ENCODE results near the gene TMEM69.
A peak's percentile ranks its signal among the peaks of the same experiment; 100 is the strongest.
"Not testable (repeated sequence)": the region's sequence is repeated elsewhere in the genome, so short reads cannot be mapped to it uniquely, and the experiment has no call there.

TMEM69 gene

DNA sequence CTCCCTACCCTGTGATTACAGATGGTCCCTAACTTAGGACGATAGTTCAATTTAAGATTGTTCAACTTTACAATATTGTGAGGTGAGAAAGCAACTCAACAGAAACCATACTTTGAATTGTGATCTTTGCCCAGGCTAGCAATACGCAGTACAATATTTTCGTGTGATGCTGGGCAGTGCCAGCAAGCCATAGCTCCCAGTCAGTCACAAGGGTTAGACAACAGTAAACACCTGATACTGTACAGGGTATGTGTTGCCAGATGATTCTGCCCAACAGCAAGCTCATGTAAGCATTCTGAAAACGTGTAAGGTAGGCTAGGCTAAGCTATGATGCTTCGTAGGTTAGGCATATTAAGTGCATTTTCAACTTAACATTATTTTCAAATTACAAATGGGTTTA is 13.5 kb upstream of the TMEM69 start:
- TF ChIP-seq POLR2AphosphoS5 (IDR thresholded peaks at IDR 0.05; ENCODE audit: low read depth, low read length) (no peak), SPI1 (IDR thresholded peaks at IDR 0.05; ENCODE audit: low read depth, low read length) (no peak), POU2F2 (IDR thresholded peaks at IDR 0.05; ENCODE audit: low read depth, low read length) (no peak)
- DNase-seq (ENCODE audit: insufficient read length, low spot score) (no peak), FAIRE-seq (peak; percentile 83)

DNA sequence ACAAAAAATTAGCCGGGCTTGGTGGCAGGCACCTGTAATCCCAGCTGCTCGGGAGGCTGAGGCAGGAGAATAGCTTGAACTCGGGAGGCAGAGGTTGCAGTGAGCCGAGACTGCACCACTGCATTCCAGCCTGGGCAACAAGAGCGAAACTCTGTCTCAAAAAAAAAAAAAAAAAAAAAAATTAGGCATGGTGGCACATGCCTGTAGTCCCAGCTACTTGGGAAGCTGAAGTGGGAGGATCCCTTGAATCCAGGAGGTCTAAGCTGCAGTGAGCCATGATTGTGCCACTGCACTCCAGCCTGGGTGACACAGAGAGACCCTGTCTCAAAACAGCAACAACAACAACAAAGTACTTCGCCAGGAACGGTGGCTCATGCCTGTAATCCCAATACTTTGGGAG is 11.4 kb upstream of the TMEM69 start:
- DNase-seq (ENCODE audit: insufficient read length, low spot score); FAIRE-seq: not testable (repeated sequence)

DNA sequence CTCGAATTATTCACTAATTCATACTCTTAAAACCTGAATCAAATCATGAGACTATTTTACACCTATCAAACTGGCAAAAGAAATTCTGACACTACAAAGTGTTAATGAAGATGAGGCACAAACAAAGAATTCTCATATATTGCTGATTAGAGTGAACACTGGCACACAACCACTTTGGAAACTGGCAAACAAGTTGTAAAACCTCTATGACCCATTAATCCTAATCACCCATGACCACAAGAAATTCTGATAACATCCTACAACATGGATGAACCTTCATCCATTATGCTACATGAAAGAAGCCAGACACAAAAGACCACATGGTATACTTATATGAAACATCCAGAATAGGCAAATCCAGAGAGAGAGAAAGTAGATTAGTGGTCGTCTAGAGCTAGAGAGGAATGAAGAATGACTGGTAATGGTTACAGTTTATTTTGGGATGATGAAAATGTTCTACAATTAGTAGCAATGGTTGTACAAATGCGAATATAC is 10.2 kb upstream of the TMEM69 start:
- peak; percentile 31 for FAIRE-seq
- no peak for DNase-seq (ENCODE audit: insufficient read length, low spot score)

DNA sequence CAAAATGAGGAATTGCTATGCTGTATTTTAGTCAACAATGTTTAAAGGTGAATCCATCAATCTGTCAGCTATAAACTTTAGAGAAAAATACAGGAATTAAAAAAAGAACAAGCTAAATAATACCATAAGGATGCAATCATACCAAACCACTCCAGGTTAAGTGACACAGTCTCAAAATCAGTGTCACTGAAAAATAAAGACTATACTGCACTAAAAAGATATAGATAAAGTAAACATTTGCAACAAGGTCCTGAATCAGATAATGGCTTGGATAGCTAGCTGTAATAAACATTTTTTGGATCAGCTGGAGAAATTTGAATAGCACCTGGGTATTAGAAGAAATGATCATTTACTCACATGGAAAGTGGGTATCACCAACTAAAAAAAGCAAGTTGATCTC is 9.5 kb upstream of the TMEM69 start:
- no peak for TF ChIP-seq POLR2A (IDR thresholded peaks at IDR 0.05; ENCODE audit: low read depth, low read length)
- TF ChIP-seq POLR2AphosphoS5 (IDR thresholded peaks at IDR 0.05; ENCODE audit: low read depth, low read length) = no peak
- no peak for TF ChIP-seq PAX5 (IDR thresholded peaks at IDR 0.05; ENCODE audit: insufficient read depth, low read length, severe bottlenecking)
- no peak for TF ChIP-seq SPI1 (IDR thresholded peaks at IDR 0.05; ENCODE audit: low read depth, low read length)
- no peak for TF ChIP-seq POU2F2 (IDR thresholded peaks at IDR 0.05; ENCODE audit: low read depth, low read length)
- TF ChIP-seq TAF1 (IDR thresholded peaks at IDR 0.05; ENCODE audit: low read depth, low read length) = no peak
- no peak for FAIRE-seq
- no peak for DNase-seq (ENCODE audit: insufficient read length, low spot score)

More for the DNA sequence above, 10.2 kb upstream of the TMEM69 start:
- TF ChIP-seq SPI1 (IDR thresholded peaks at IDR 0.05; ENCODE audit: low read depth, low read length) = no peak

DNA sequence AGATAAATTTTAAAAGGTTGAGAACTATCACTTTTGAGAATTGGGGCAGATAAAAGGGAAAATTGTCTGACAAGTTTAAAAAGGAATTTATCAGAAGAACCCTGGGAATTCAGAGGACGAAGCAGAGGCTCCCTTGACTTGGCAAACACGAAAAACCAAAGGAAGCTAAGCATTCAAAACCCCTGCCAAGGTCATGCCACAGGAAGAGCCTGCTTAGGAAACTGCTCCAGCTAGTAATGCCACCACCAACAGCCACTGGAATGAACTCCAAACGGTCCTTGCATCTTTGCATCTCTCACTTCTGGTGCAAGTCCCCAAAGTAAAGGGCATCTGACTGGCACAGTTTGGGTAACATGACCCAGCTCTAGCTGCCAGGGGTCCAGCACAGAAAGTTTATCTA is 8.9 kb upstream of the TMEM69 start:
- FAIRE-seq (no peak), DNase-seq (ENCODE audit: insufficient read length, low spot score) (no peak)
- TF ChIP-seq POU2F2 (IDR thresholded peaks at IDR 0.05; ENCODE audit: low read depth, low read length) (no peak), SPI1 (IDR thresholded peaks at IDR 0.05; ENCODE audit: low read depth, low read length) (no peak), POLR2AphosphoS5 (IDR thresholded peaks at IDR 0.05; ENCODE audit: low read depth, low read length) (no peak)

DNA sequence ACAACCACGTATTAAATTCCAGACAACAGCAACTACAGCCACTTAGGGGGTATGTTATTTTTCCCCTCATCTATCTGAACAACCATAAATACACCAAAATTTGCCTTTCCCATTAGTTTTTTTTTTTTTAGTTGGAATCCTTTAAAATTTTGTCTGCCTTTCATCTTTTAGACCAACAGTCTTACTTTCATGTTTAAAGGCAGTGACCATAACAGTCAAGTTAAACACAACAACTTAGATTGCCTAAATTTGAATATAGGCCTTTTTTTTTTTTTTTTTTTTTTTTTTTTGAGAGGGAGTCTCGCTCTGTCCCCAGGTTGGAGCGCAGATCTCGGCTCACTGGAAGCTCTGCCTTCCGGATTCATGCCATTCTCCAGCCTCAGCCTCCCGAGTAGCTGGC is 5.0 kb upstream of the TMEM69 start:
- DNase-seq (ENCODE audit: insufficient read length, low spot score) = no peak
- TF ChIP-seq TAF1 (IDR thresholded peaks at IDR 0.05; ENCODE audit: low read depth, low read length) = no peak
- no peak for TF ChIP-seq POLR2A (IDR thresholded peaks at IDR 0.05; ENCODE audit: low read depth, low read length)
- no peak for TF ChIP-seq POLR2AphosphoS5 (IDR thresholded peaks at IDR 0.05; ENCODE audit: low read depth, low read length)
- no peak for TF ChIP-seq POU2F2 (IDR thresholded peaks at IDR 0.05; ENCODE audit: low read depth, low read length)
- no peak for TF ChIP-seq PAX5 (IDR thresholded peaks at IDR 0.05; ENCODE audit: insufficient read depth, low read length, severe bottlenecking)
- TF ChIP-seq SPI1 (IDR thresholded peaks at IDR 0.05; ENCODE audit: low read depth, low read length) = no peak
- no peak for FAIRE-seq

DNA sequence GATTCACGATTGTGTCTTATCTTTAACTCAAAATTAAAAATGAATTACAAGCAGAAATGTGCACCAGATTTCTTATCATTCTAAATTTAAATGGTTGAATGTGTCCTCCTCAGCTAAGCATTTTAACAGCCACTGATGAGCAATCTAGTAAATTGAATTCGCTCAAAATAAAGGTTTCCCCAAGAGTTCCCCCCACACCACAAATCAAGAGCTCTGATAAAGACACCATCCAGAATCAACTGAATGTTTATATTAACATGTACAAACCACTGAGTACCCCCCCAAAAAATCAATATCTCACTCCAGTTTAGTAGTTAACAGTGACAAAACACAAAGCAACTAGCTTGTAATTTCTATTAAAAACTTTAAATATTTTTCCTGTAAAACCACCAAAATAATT is 3.6 kb upstream of the TMEM69 start:
- TF ChIP-seq POU2F2 (IDR thresholded peaks at IDR 0.05; ENCODE audit: low read depth, low read length) (no peak), POLR2AphosphoS5 (IDR thresholded peaks at IDR 0.05; ENCODE audit: low read depth, low read length) (no peak), TAF1 (IDR thresholded peaks at IDR 0.05; ENCODE audit: low read depth, low read length) (no peak), POLR2A (IDR thresholded peaks at IDR 0.05; ENCODE audit: low read depth, low read length) (no peak), PAX5 (IDR thresholded peaks at IDR 0.05; ENCODE audit: insufficient read depth, low read length, severe bottlenecking) (no peak), SPI1 (IDR thresholded peaks at IDR 0.05; ENCODE audit: low read depth, low read length) (no peak)
- DNase-seq (ENCODE audit: insufficient read length, low spot score) = no peak
- FAIRE-seq = no peak

DNA sequence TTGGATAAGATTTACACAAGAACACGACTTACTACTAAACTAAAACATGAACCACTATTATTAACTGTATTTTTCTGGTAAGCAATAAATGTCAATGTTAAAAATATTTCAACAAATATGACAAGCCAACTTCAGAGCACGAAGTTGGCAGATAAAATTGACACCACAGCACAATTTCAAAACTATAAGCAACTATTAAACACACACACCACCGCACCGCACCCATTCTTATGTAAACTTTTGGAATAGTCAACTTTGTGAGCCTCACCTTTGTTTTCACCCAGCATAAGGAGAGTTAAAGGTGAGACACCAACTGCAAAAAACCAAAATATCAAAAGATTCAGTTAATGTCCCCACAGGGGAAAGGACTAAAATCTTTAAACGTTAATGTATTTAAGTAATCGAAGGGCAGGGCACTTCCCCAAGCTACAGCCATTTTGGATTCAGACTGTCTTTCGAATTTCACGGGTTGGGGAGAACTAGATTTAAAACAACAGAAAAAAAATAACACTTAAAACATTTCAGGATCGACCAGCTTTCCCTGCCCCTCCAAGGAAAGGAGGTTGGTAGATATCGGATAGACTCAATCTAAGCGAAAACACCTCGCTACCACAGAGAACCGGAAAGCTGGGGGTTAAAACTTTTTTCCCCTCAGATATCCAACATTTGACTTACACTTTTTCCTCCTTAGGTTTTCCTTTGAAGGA is 2.5 kb upstream of the TMEM69 start:
- DNase-seq (ENCODE audit: insufficient read length, low spot score) = peak; percentile 5
- FAIRE-seq = no peak
- TF ChIP-seq POLR2AphosphoS5 (IDR thresholded peaks at IDR 0.05; ENCODE audit: low read depth, low read length) = no peak
- no peak for TF ChIP-seq TAF1 (IDR thresholded peaks at IDR 0.05; ENCODE audit: low read depth, low read length)
- peak; percentile 47 for TF ChIP-seq SPI1 (IDR thresholded peaks at IDR 0.05; ENCODE audit: low read depth, low read length)
- TF ChIP-seq POLR2A (IDR thresholded peaks at IDR 0.05; ENCODE audit: low read depth, low read length) = no peak
- no peak for TF ChIP-seq PAX5 (IDR thresholded peaks at IDR 0.05; ENCODE audit: insufficient read depth, low read length, severe bottlenecking)
- TF ChIP-seq POU2F2 (IDR thresholded peaks at IDR 0.05; ENCODE audit: low read depth, low read length) = no peak

DNA sequence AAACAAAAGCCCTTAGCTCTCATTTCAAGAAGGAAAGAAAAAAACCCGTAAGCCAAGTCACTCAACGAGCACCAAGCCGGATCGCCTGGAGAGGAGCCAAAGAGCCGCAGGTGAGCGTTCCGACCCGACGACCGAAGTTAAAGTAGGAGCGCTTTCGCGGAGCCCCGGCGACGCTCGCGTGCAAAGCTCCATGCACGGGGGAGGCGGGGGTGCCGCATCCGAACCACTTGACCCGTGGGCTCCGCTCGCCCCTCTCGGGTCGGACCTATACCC is 2.0 kb upstream of the TMEM69 start:
- peak; percentile 18 for DNase-seq (ENCODE audit: insufficient read length, low spot score)
- no peak for TF ChIP-seq TAF1 (IDR thresholded peaks at IDR 0.05; ENCODE audit: low read depth, low read length)
- FAIRE-seq = peak; percentile 63

DNA sequence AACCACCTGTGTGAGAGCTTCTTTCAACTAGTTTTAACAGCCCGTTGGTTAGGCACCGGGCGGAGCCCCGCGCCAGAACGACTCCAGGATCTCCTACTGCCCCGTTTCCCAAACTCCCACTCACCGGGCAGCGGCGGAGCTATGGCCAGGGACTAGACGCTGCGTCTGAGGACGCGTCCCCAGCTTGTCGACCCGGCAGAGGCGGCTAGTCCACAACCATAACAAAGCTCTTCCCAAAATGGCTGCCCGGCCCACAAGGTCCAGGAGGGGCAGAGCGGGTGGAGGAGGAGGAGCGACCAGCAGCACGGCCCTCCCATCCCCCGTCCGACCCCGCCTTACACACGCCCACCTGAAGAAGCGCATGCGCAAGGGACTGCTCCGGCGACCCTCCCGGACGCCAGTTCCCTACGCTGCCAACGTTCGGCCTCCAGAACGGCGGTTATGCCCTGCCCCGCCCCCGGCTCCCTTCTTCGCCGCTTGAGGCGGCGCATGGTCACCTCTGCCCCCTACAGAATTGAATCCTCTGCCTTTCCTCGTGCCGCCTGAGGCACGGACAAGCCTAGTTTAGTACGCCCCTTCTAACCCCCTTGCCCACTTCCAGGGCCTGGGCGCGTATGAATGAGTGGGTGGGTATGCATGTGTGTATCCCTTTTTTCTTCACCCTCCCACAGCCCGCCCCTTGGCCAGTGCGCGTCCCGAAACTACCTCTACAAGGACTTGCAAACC is 1.5 kb upstream of the TMEM69 start, which contains the start of gene GPBP1L1:
Gene GPBP1L1, minus strand, starts transcription at position 246 of the 726 bp plus-strand sequence. CDS start 27,446 bp downstream, outside the sequence.
- FAIRE-seq = no peak
- DNase-seq (ENCODE audit: insufficient read length, low spot score) = peak; percentile 90
- TF ChIP-seq SPI1 (IDR thresholded peaks at IDR 0.05; ENCODE audit: low read depth, low read length) (peak; percentile 25; the same call in 1 of the 2 replicates), POU2F2 (IDR thresholded peaks at IDR 0.05; ENCODE audit: low read depth, low read length) (peak; percentile 65; the same call in 1 of the 2 replicates), POLR2AphosphoS5 (IDR thresholded peaks at IDR 0.05; ENCODE audit: low read depth, low read length) (peak; percentile 89), TAF1 (IDR thresholded peaks at IDR 0.05; ENCODE audit: low read depth, low read length) (peak; percentile 58), POLR2A (IDR thresholded peaks at IDR 0.05; ENCODE audit: low read depth, low read length) (peak; percentile 88), PAX5 (IDR thresholded peaks at IDR 0.05; ENCODE audit: insufficient read depth, low read length, severe bottlenecking) (no peak)

All from GM12891 (cell line).